GM19025 (cell line): Measurements from ENCODE around the gene AP3D1.
"Not testable (repeated sequence)": the region's sequence is repeated elsewhere in the genome, so short reads cannot be mapped to it uniquely, and the experiment has no call there.

Experiments
- ATAC-seq: cut with Tn5 transposase; IDR thresholded peaks from one replicate; pipeline ENCODE4 v1.9.1; 2021; ENCODE audit warnings: mild to moderate bottlenecking, low read depth, moderate library complexity; ENCODE audit not compliant: unreplicated experiment

AP3D1 gene

GRCh38 chr19:2129892-2130770 is 21.2 kb downstream of the AP3D1 start:
- ATAC-seq = no peak

GRCh38 chr19:2129486-2129885 is 21.9 kb downstream of the AP3D1 start:
- ATAC-seq = no peak

- ATAC-seq = no peak
These were observed 22.3 kb downstream of the AP3D1 start for GRCh38 chr19:2129022-2129421.

GRCh38 chr19:2128252-2128651 is 23.1 kb downstream of the AP3D1 start:
- ATAC-seq = not testable (repeated sequence)

- no peak for ATAC-seq
These were observed 23.6 kb downstream of the AP3D1 start for GRCh38 chr19:2127758-2128157.

GRCh38 chr19:2126879-2127518 is 24.4 kb downstream of the AP3D1 start:
- ATAC-seq = no peak

- ATAC-seq = no peak
These were observed 27.5 kb downstream of the AP3D1 start for GRCh38 chr19:2123682-2124387.

GRCh38 chr19:2122982-2123381 is 28.4 kb downstream of the AP3D1 start:
- no peak for ATAC-seq

- ATAC-seq = no peak
These were observed 29.1 kb downstream of the AP3D1 start for GRCh38 chr19:2122251-2122650.

- no peak for ATAC-seq
These were observed 29.8 kb downstream of the AP3D1 start for GRCh38 chr19:2121416-2122051.

- ATAC-seq = no peak
These were observed 30.5 kb downstream of the AP3D1 start for GRCh38 chr19:2120821-2121220.

- no peak for ATAC-seq
These were observed 31.2 kb downstream of the AP3D1 start for GRCh38 chr19:2119921-2120785.

GRCh38 chr19:2118438-2118837 is 32.9 kb downstream of the AP3D1 start:
- ATAC-seq = no peak

GRCh38 chr19:2117215-2117960 is 34.0 kb downstream of the AP3D1 start:
- ATAC-seq = no peak

GRCh38 chr19:2116507-2116906 is 34.9 kb downstream of the AP3D1 start:
- no peak for ATAC-seq

- ATAC-seq = no peak
These were observed 35.4 kb downstream of the AP3D1 start for GRCh38 chr19:2115911-2116426.

- ATAC-seq = no peak
These were observed 36.0 kb downstream of the AP3D1 start for GRCh38 chr19:2115324-2115723.

- no peak for ATAC-seq
These were observed 36.5 kb downstream of the AP3D1 start for GRCh38 chr19:2114821-2115220.

GRCh38 chr19:2114218-2114617 is 37.1 kb downstream of the AP3D1 start:
- no peak for ATAC-seq
